SJCRH30 (cell line): ENCODE results near the gene NPTXR. TPM values are rescaled to one million over a fixed set of nuclear protein-coding genes. Genes with fewer than 3 reads are reported as not detected.
A peak's percentile ranks its signal among the peaks of the same experiment; 100 is the strongest.

Experiments
- DNase-seq, 2 experiments: peaks; one replicate each; pipeline ENCODE4 v3.0.0-alpha.2; 2015 to 2020
- H3K27ac ChIP-seq: fragments of 250-450 bp; sonication (Bioruptor Pico); 2 replicates; pipeline ENCODE4 v1.5.1; 2020; ENCODE audit warnings: mild to moderate bottlenecking, moderate library complexity
- H3K27me3 ChIP-seq: fragments of 250-450 bp; sonication (Bioruptor Pico); 2 replicates; pipeline ENCODE4 v1.5.1; 2020; ENCODE audit warnings: mild to moderate bottlenecking, moderate library complexity
- H3K36me3 ChIP-seq: fragments of 250-450 bp; sonication (Bioruptor Pico); 2 replicates; pipeline ENCODE4 v1.5.1; 2020; ENCODE audit warnings: mild to moderate bottlenecking, moderate library complexity
- H3K4me1 ChIP-seq: fragments of 250-450 bp; sonication (Bioruptor Pico); 2 replicates; pipeline ENCODE4 v1.5.1; 2020; ENCODE audit warnings: mild to moderate bottlenecking, moderate library complexity
- H3K4me3 ChIP-seq: fragments of 250-450 bp; sonication (Bioruptor Pico); 2 replicates; pipeline ENCODE4 v1.5.1; 2020; ENCODE audit warnings: mild to moderate bottlenecking, moderate library complexity
- H3K9me3 ChIP-seq: fragments of 250-450 bp; sonication (Bioruptor Pico); replicated peaks from 2 replicates; pipeline ENCODE4 v1.5.1; 2020; ENCODE audit warnings: mild to moderate bottlenecking, moderate library complexity
- total RNA-seq: library from RNA; depleted of rRNA; stranded (reverse); fragments of >200 nt; shearing (Covaris generic); gene quantifications from 2 replicates; pipeline ENCODE4 v1.2.3, GENCODE V29; 2014; rRNA removed

The NPTXR gene
- total RNA-seq, 1 experiment from 2014 or later, result 0.10 TPM

- Histone ChIP-seq H3K27ac (no peak overlapping the region), H3K4me3 (no peak overlapping the region), H3K9me3 (no peaks in the 10 kb centered on the region), H3K36me3 (no peaks in the 10 kb centered on the region), H3K4me1 (no peaks in the 10 kb centered on the region), H3K27me3 (no peaks in the 10 kb centered on the region)
- peak in 1 of 2 experiments; percentile 24 for DNase-seq
These were observed 68.2 kb downstream of the NPTXR start for GRCh38 chr22:38775656-38776055.

- no peaks in the 10 kb centered on the region for H3K36me3 ChIP-seq
- no peak overlapping the region for H3K4me3 ChIP-seq
- H3K9me3 ChIP-seq, result no peaks in the 10 kb centered on the region
- H3K27ac ChIP-seq, result no peak overlapping the region
- no peaks in the 10 kb centered on the region for H3K4me1 ChIP-seq
- no peaks in the 10 kb centered on the region for H3K27me3 ChIP-seq
- no peak for DNase-seq
These were observed 69.2 kb downstream of the NPTXR start for GRCh38 chr22:38774496-38775166.

- no peaks in the 10 kb centered on the region for H3K36me3 ChIP-seq
- no peak overlapping the region for H3K4me3 ChIP-seq
- no peaks in the 10 kb centered on the region for H3K9me3 ChIP-seq
- no peaks in the 10 kb centered on the region for H3K27me3 ChIP-seq
- no peak overlapping the region for H3K27ac ChIP-seq
- no peak for DNase-seq
- no peaks in the 10 kb centered on the region for H3K4me1 ChIP-seq
These were observed 70.4 kb downstream of the NPTXR start for GRCh38 chr22:38773363-38773946.

DNA sequence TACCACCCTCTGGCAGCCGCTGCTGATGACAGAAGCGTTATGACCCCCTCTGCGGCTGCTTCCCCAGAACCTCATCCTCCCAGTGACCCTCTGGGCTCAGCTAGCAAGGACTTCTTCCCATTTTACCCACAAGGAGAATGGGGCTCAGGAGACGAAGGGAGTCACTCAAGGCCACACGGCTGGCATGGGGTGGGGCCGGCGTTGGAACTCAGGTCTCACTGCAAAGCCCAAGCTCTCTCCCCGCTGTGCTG is 71.3 kb downstream of the NPTXR start:
- no peak overlapping the region for H3K27ac ChIP-seq
- no peaks in the 10 kb centered on the region for H3K4me1 ChIP-seq
- no peaks in the 10 kb centered on the region for H3K9me3 ChIP-seq
- no peak for DNase-seq
- H3K4me3 ChIP-seq, result no peak overlapping the region
- H3K36me3 ChIP-seq, result no peaks in the 10 kb centered on the region
- H3K27me3 ChIP-seq, result no peaks in the 10 kb centered on the region

DNA sequence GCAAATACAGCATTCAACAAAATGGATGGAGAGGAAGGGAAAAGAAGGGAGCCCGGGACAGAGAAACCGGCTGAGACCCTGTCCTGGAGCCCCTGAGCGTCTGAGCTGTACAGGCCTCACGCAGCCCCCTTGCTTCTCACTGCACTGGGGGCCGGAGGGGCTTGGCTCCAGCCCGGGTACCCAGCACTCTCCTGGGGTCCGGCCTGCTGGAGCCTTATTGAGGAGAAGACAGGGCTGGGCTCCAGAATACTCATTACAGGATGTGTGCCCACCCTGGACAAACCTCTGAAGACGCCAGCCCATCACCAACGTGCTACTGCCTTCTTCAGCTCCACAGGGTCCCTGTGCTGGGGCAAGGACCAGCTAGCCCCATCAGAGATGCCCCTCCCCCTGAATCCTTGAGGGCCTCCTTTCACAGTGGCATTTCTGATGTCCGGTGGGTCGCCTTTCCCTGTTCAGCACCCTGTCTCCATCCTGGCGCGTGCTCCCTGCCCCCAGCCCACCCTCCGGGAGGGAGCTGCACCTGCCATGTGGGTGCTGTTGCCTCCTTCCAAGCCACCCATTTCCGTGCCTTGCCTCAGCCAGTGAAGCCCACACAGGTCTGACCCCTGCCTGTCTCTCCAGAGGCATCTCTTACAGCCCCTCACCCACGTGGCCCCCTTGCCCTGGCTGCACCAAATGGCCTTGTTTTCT is 73.4 kb downstream of the NPTXR start:
- Histone ChIP-seq H3K27me3 (no peaks in the 10 kb centered on the region), H3K27ac (no peak overlapping the region), H3K4me3 (no peak overlapping the region), H3K36me3 (no peaks in the 10 kb centered on the region), H3K9me3 (no peaks in the 10 kb centered on the region), H3K4me1 (peaks cover 6% of the 10 kb centered on the region)
- no peak for DNase-seq

Other genes starting within 250 kb of the NPTXR start
- gene FAM227A, start 187.6 kb downstream of the NPTXR start, total RNA-seq, result 0.47 and 0.66 TPM in 2 replicates
- gene CBY1, start 187.4 kb downstream of the NPTXR start, total RNA-seq, result 8.2 and 9.9 TPM in 2 replicates
- gene TOMM22, start 162.1 kb downstream of the NPTXR start, total RNA-seq, result 79.0 and 84.3 TPM in 2 replicates
- 25.9 and 26.5 TPM in 2 replicates for gene JOSD1, start 143.1 kb downstream of the NPTXR start, total RNA-seq
- gene GTPBP1, start 138.1 kb downstream of the NPTXR start, total RNA-seq, result 27.2 and 28.1 TPM in 2 replicates
- 67.3 TPM in 2 replicates for gene SUN2, start 88.0 kb downstream of the NPTXR start, total RNA-seq
- gene DNAL4, start 49.9 kb downstream of the NPTXR start, total RNA-seq, result 4.3 and 4.7 TPM in 2 replicates
- gene CBX6, start 28.2 kb upstream of the NPTXR start, total RNA-seq, result 37.7 and 40.5 TPM in 2 replicates
- not detected in 2 replicates for gene APOBEC3A, start 113.6 kb upstream of the NPTXR start, total RNA-seq
- 15.8 and 16.6 TPM in 2 replicates for gene APOBEC3B, start 138.3 kb upstream of the NPTXR start, total RNA-seq
- 2.3 and 2.6 TPM in 2 replicates for gene APOBEC3C, start 170.2 kb upstream of the NPTXR start, total RNA-seq
- not detected in 2 replicates for gene APOBEC3D, start 177.1 kb upstream of the NPTXR start, total RNA-seq
- not detected in 2 replicates for gene APOBEC3F, start 196.8 kb upstream of the NPTXR start, total RNA-seq
- not detected in 2 replicates for gene APOBEC3G, start 233.2 kb upstream of the NPTXR start, total RNA-seq